GM12878 (cell line): ENCODE data around the gene CTNNA2. TPM values are rescaled to one million over a fixed set of nuclear protein-coding genes. Genes with fewer than 3 reads are reported as not detected.

Source experiments
- EED ChIP-seq: sonication (generic); IDR thresholded peaks from 2 replicates; pipeline ENCODE4 v1.6.1; 2016; ENCODE audit warnings: antibody characterized with exemption, low read depth
- EGR1 ChIP-seq, 2 experiments: IDR thresholded peaks; 1 replicate in 1 of 2; 2 replicates in 1 of 2; pipeline ENCODE4 v1.6.1; 2011 to 2012; ENCODE audit warnings: low read depth in 2 of 2, low read length in 2 of 2, borderline replicate concordance in 1 of 2, mild to moderate bottlenecking in 1 of 2, moderate library complexity in 1 of 2
- NFIC ChIP-seq: IDR thresholded peaks from 2 replicates; pipeline ENCODE4 v1.6.1; 2012; ENCODE audit warnings: low read depth, mild to moderate bottlenecking, inconsistent platforms, low read length, moderate library complexity
- PAX8 ChIP-seq: fragments of 450-650 bp; IDR thresholded peaks from 2 replicates; pipeline ENCODE4 v1.6.1; 2017; ENCODE audit warnings: mild to moderate bottlenecking, moderate library complexity
- RCOR1 ChIP-seq: conservative IDR thresholded peaks from 2 replicates; pipeline ENCODE4 v1.6.1; 2012; ENCODE audit warnings: low read depth, low read length, improper control_type of control experiment
- SRF ChIP-seq, 2 experiments: IDR thresholded peaks; 2 replicates each; pipeline ENCODE4 v1.6.1; 2011; ENCODE audit warnings: low read depth in 2 of 2, low read length in 2 of 2, mild to moderate bottlenecking in 1 of 2, moderate library complexity in 1 of 2
- SUPT20H ChIP-seq: IDR thresholded peaks from 2 replicates; pipeline ENCODE4 v1.6.1; 2011; ENCODE audit warnings: low read depth, mild to moderate bottlenecking, low read length, moderate library complexity, borderline replicate concordance; ENCODE audit not compliant: control insufficient read depth
- TCF3 ChIP-seq: IDR thresholded peaks from 2 replicates; pipeline ENCODE4 v1.6.1; 2012; ENCODE audit warnings: low read depth, mild to moderate bottlenecking, low read length, borderline replicate concordance; ENCODE audit not compliant: insufficient read depth
- polyA plus RNA-seq, 11 experiments: library from polyadenylated mRNA; depleted of rRNA in 4 of 11; unstranded in 6 of 11; stranded (reverse) in 5 of 11; fragments of >200 nt; fragmentation: Nextera tagmentation in 4 of 11; fragmentation: Illumina TruSeq in 1 of 11; extraction: Ambion mirVana in 4 of 11; extraction: Trizol in 1 of 11; gene quantifications; 1 replicate in 1 of 11; 2 replicates in 10 of 11; pipeline versions ENCODE4 v1.2.1 to v1.2.3, GENCODE V29; 2011 to 2016; ENCODE audit warnings: inconsistent platforms in 2 of 11, missing spikeins in 2 of 11, low read depth in 1 of 11
- total RNA-seq, 4 experiments: library from RNA; depleted of rRNA in 3 of 4; stranded (reverse); fragments of >200 nt in 3 of 4; fragmentation: Illumina TruSeq in 1 of 4; extraction: Trizol in 1 of 4; gene quantifications; 2 replicates each; pipeline versions ENCODE4 v1.2.1 to v1.2.3, GENCODE V29; 2013 to 2021
- TF ChIP-seq, protein P1 (sequence below): fragments of 150-350 bp; IDR thresholded peaks from 2 replicates; pipeline ENCODE4 v1.6.1; 2016; ENCODE audit warnings: low read depth, low read length
- TF ChIP-seq, protein P2 (sequence below): fragments of 450-650 bp; IDR thresholded peaks from 2 replicates; pipeline ENCODE4 v1.6.1; 2018; ENCODE audit warnings: borderline replicate concordance, mild to moderate bottlenecking; ENCODE audit not compliant: partially characterized antibody

Gene CTNNA2
- total and polyA plus RNA-seq, 10 of the 15 experiments (the other 5 are each of a cell fraction or from before 2014, with no cell fraction given), result 2.4 to 36.2 (median 6.6) TPM

DNA sequence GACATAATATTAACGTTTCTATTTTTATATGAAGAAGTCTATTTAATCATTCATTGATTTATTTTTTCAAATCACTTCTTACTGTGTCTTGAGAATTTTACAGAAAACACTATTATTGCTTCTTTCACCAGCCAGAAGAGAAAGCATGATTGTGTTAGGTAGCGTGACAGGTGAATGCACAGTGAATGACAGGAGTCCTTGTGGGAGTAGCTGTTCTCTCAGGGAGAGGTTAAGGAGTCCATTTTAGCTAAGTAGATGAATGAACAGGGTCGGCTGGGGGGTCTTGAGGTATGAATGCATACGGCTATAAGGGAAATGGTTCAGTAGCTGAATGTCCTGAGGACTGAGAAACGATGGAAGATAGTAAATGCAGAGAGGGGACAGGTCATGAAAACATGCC, 56.2 kb downstream of the CTNNA2 start (continued):
- TF ChIP-seq EGR1 (IDR thresholded peaks at IDR 0.05; ENCODE audit: borderline replicate concordance in 1 of 2, low read depth in 2 of 2, low read length in 2 of 2) (no peak), NFIC (no peak), TCF3 (no peak), PAX8 (no peak), RCOR1 (no peak), SUPT20H (no peak), EED (no peak), SRF (IDR thresholded peaks at IDR 0.05; ENCODE audit: low read depth in 2 of 2, low read length in 2 of 2) (no peak)
- TF ChIP-seq, protein P1, sequence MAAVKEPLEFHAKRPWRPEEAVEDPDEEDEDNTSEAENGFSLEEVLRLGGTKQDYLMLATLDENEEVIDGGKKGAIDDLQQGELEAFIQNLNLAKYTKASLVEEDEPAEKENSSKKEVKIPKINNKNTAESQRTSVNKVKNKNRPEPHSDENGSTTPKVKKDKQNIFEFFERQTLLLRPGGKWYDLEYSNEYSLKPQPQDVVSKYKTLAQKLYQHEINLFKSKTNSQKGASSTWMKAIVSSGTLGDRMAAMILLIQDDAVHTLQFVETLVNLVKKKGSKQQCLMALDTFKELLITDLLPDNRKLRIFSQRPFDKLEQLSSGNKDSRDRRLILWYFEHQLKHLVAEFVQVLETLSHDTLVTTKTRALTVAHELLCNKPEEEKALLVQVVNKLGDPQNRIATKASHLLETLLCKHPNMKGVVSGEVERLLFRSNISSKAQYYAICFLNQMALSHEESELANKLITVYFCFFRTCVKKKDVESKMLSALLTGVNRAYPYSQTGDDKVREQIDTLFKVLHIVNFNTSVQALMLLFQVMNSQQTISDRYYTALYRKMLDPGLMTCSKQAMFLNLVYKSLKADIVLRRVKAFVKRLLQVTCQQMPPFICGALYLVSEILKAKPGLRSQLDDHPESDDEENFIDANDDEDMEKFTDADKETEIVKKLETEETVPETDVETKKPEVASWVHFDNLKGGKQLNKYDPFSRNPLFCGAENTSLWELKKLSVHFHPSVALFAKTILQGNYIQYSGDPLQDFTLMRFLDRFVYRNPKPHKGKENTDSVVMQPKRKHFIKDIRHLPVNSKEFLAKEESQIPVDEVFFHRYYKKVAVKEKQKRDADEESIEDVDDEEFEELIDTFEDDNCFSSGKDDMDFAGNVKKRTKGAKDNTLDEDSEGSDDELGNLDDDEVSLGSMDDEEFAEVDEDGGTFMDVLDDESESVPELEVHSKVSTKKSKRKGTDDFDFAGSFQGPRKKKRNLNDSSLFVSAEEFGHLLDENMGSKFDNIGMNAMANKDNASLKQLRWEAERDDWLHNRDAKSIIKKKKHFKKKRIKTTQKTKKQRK, result no peak
- TF ChIP-seq, protein P2, sequence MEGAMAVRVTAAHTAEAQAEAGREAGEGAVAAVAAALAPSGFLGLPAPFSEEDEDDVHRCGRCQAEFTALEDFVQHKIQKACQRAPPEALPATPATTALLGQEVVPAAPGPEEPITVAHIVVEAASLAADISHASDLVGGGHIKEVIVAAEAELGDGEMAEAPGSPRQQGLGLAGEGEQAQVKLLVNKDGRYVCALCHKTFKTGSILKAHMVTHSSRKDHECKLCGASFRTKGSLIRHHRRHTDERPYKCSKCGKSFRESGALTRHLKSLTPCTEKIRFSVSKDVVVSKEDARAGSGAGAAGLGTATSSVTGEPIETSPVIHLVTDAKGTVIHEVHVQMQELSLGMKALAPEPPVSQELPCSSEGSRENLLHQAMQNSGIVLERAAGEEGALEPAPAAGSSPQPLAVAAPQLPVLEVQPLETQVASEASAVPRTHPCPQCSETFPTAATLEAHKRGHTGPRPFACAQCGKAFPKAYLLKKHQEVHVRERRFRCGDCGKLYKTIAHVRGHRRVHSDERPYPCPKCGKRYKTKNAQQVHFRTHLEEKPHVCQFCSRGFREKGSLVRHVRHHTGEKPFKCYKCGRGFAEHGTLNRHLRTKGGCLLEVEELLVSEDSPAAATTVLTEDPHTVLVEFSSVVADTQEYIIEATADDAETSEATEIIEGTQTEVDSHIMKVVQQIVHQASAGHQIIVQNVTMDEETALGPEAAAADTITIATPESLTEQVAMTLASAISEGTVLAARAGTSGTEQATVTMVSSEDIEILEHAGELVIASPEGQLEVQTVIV, result no peak
